PC-3 (cell line): ENCODE results near the gene LEP.

Experiments
- CTCF ChIP-seq: fragments of 300-600 bp; sonication (generic); conservative IDR thresholded peaks from 2 replicates; pipeline ENCODE4 v1.5.1; 2017; ENCODE audit warnings: antibody characterized with exemption, low read depth, mild to moderate bottlenecking, low read length
- EZH2phosphoT487 ChIP-seq: fragments of 300-600 bp; sonication (generic); IDR thresholded peaks from 2 replicates; pipeline ENCODE4 v1.6.1; 2018; ENCODE audit warnings: mild to moderate bottlenecking, antibody characterized with exemption, low read length, borderline replicate concordance

- TF ChIP-seq CTCF (no peak), EZH2phosphoT487 (no peak)
Measured at GRCh38 chr7:128204455-128204854, 36.6 kb upstream of the LEP start.
